Measurements from ENCODE around the gene TUSC2.
A peak's percentile ranks its signal among the peaks of the same experiment; 100 is the strongest.

TUSC2 gene

GRCh38 chr3:50325113-50325480, 2.9 kb downstream of the TUSC2 start:
- Histone ChIP-seq H3K4me1 (ENCODE audit: insufficient read depth, poor library complexity, severe bottlenecking) (no peaks in the 10 kb centered on the region), H3K27me3 (ENCODE audit: insufficient read depth, poor library complexity, severe bottlenecking) (no peaks in the 10 kb centered on the region), H3K9me3 (ENCODE audit: severe bottlenecking) (no peaks in the 10 kb centered on the region), H3K4me3 (ENCODE audit: severe bottlenecking) (no peak overlapping the region), H3K27ac (ENCODE audit: poor library complexity, severe bottlenecking) (no peak overlapping the region), H3K36me3 (ENCODE audit: low read depth) (peaks cover 33% of the 10 kb centered on the region)
- ATAC-seq (ENCODE audit: low read depth) (no peak), DNase-seq (ENCODE audit: low spot score) (no peak)
- TF ChIP-seq CTCF (IDR thresholded peaks at IDR 0.05; ENCODE audit: poor library complexity, severe bottlenecking) = no peak

GRCh38 chr3:50324351-50325112, 3.5 kb downstream of the TUSC2 start:
- no peak overlapping the region for H3K27ac ChIP-seq (ENCODE audit: poor library complexity, severe bottlenecking)
- H3K36me3 ChIP-seq (ENCODE audit: low read depth) = peaks cover 30% of the 10 kb centered on the region
- DNase-seq (ENCODE audit: low spot score) (no peak), ATAC-seq (ENCODE audit: low read depth) (peak; percentile 34)
- no peak overlapping the region for H3K4me3 ChIP-seq (ENCODE audit: severe bottlenecking)
- no peaks in the 10 kb centered on the region for H3K4me1 ChIP-seq (ENCODE audit: insufficient read depth, poor library complexity, severe bottlenecking)
- TF ChIP-seq CTCF (IDR thresholded peaks at IDR 0.05; ENCODE audit: poor library complexity, severe bottlenecking) = peak; percentile 86
- no peaks in the 10 kb centered on the region for H3K9me3 ChIP-seq (ENCODE audit: severe bottlenecking)
- H3K27me3 ChIP-seq (ENCODE audit: insufficient read depth, poor library complexity, severe bottlenecking) = no peaks in the 10 kb centered on the region

GRCh38 chr3:50323614-50324199, 4.3 kb downstream of the TUSC2 start:
- Histone ChIP-seq H3K27ac (ENCODE audit: poor library complexity, severe bottlenecking) (peak overlapping the region; percentile 6), H3K36me3 (ENCODE audit: low read depth) (peaks cover 34% of the 10 kb centered on the region), H3K27me3 (ENCODE audit: insufficient read depth, poor library complexity, severe bottlenecking) (no peaks in the 10 kb centered on the region), H3K9me3 (ENCODE audit: severe bottlenecking) (no peaks in the 10 kb centered on the region), H3K4me3 (ENCODE audit: severe bottlenecking) (no peak overlapping the region), H3K4me1 (ENCODE audit: insufficient read depth, poor library complexity, severe bottlenecking) (no peaks in the 10 kb centered on the region)
- DNase-seq (ENCODE audit: low spot score) = no peak
- TF ChIP-seq CTCF (IDR thresholded peaks at IDR 0.05; ENCODE audit: poor library complexity, severe bottlenecking) = no peak
- ATAC-seq (ENCODE audit: low read depth) = no peak

- TF ChIP-seq CTCF (IDR thresholded peaks at IDR 0.05; ENCODE audit: poor library complexity, severe bottlenecking) = no peak
- no peak overlapping the region for H3K4me3 ChIP-seq (ENCODE audit: severe bottlenecking)
Observed at GRCh38 chr3:50323092-50323600, 4.9 kb downstream of the TUSC2 start.

More at GRCh38 chr3:50323092-50323600, 4.9 kb downstream of the TUSC2 start:
- DNase-seq (ENCODE audit: low spot score) (no peak), ATAC-seq (ENCODE audit: low read depth) (no peak)
- Histone ChIP-seq H3K27me3 (ENCODE audit: insufficient read depth, poor library complexity, severe bottlenecking) (no peaks in the 10 kb centered on the region), H3K36me3 (ENCODE audit: low read depth) (peaks cover 39% of the 10 kb centered on the region), H3K4me1 (ENCODE audit: insufficient read depth, poor library complexity, severe bottlenecking) (no peaks in the 10 kb centered on the region), H3K9me3 (ENCODE audit: severe bottlenecking) (no peaks in the 10 kb centered on the region), H3K27ac (ENCODE audit: poor library complexity, severe bottlenecking) (peak overlapping the region; percentile 6)

Data from RWPE2 (cell line).